ENCODE data around the gene FMN1.

DNA sequence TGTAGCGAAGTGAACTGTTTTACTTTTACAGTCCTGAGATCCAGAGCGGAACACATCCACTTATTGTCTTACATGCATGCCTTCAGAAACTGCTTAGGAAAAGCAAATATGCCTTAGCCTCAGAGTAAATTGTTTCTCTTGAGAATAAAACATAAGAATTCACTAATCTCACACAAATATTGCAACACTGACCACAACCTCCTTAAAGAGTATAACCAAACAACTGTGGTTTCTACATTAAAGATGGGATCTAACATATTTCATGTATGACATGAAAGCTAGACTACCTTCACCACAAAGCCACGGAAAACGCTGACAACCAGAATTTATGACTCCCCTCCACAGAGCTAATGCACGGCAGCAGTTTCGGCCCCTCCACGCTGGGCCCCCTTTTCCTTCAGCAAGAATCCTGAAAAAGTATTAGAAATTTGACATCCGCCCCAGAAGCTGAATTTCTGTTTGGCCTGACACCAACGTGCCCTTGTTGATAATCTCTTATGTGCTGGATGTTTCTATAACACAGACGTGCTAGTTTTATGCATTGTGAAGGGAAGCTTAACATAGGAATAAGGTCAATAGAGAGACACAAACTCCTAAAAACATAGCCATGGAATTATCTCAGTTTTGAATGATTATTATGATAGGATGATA lies 392.1 kb downstream of the FMN1 start:
- TF ChIP-seq, protein P1, sequence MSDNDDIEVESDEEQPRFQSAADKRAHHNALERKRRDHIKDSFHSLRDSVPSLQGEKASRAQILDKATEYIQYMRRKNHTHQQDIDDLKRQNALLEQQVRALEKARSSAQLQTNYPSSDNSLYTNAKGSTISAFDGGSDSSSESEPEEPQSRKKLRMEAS (CRISPR knock-in tag; IDR thresholded peaks at IDR 0.05) = no peak
- TF ChIP-seq, protein P2, sequence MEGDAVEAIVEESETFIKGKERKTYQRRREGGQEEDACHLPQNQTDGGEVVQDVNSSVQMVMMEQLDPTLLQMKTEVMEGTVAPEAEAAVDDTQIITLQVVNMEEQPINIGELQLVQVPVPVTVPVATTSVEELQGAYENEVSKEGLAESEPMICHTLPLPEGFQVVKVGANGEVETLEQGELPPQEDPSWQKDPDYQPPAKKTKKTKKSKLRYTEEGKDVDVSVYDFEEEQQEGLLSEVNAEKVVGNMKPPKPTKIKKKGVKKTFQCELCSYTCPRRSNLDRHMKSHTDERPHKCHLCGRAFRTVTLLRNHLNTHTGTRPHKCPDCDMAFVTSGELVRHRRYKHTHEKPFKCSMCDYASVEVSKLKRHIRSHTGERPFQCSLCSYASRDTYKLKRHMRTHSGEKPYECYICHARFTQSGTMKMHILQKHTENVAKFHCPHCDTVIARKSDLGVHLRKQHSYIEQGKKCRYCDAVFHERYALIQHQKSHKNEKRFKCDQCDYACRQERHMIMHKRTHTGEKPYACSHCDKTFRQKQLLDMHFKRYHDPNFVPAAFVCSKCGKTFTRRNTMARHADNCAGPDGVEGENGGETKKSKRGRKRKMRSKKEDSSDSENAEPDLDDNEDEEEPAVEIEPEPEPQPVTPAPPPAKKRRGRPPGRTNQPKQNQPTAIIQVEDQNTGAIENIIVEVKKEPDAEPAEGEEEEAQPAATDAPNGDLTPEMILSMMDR (IDR thresholded peaks at IDR 0.05) = no peak
- TF ChIP-seq, protein P3, sequence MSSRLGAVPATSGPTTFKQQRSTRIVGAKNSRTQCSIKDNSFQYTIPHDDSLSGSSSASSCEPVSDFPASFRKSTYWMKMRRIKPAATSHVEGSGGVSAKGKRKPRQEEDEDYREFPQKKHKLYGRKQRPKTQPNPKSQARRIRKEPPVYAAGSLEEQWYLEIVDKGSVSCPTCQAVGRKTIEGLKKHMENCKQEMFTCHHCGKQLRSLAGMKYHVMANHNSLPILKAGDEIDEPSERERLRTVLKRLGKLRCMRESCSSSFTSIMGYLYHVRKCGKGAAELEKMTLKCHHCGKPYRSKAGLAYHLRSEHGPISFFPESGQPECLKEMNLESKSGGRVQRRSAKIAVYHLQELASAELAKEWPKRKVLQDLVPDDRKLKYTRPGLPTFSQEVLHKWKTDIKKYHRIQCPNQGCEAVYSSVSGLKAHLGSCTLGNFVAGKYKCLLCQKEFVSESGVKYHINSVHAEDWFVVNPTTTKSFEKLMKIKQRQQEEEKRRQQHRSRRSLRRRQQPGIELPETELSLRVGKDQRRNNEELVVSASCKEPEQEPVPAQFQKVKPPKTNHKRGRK (CRISPR knock-in tag; IDR thresholded peaks at IDR 0.05; ENCODE audit: borderline replicate concordance) = no peak
- TF ChIP-seq CREB1 (CRISPR knock-in tag; IDR thresholded peaks at IDR 0.05) (no peak), ZNF232 (CRISPR knock-in tag; IDR thresholded peaks at IDR 0.05) (no peak), NFYB (CRISPR knock-in tag; conservative IDR thresholded peaks at IDR 0.05; ENCODE audit: low read depth) (no peak), FOXJ3 (CRISPR knock-in tag; IDR thresholded peaks at IDR 0.05; ENCODE audit: borderline replicate concordance) (no peak)
